Measurements from ENCODE around the gene AZGP1.
"Not testable (repeated sequence)": the region's sequence is repeated elsewhere in the genome, so short reads cannot be mapped to it uniquely, and the experiment has no call there.

Gene AZGP1

GRCh38 chr7:99992330-99993038 is 16.7 kb upstream of the AZGP1 start:
- Histone ChIP-seq H3K4me2 (ENCODE audit: low read length) (peak overlapping the region; percentile 14; the same call in 1 of the 2 replicates), H3K27me3 (ENCODE audit: insufficient read depth, low read length) (peaks cover 15% of the 10 kb centered on the region; the same call in 1 of the 2 replicates), H3K9me3 (ENCODE audit: low read length) (no peaks in the 10 kb centered on the region), H4K20me1 (ENCODE audit: insufficient read depth, low read length) (no peaks in the 10 kb centered on the region), H3K4me1 (ENCODE audit: insufficient read depth, low read length, severe bottlenecking) (peaks cover 20% of the 10 kb centered on the region), H3K9me2 (ENCODE audit: low read depth, low read length) (no peaks in the 10 kb centered on the region), H3K4me3 (ENCODE audit: low read depth, low read length, poor library complexity, severe bottlenecking) (no peak overlapping the region), H3K79me2 (ENCODE audit: insufficient read depth, low read length) (no peaks in the 10 kb centered on the region), H3F3A (ENCODE audit: insufficient read depth, low read length) (no peaks in the 10 kb centered on the region), H3K27ac (ENCODE audit: low read depth, low read length, poor library complexity, severe bottlenecking) (no peak overlapping the region), H3K9ac (ENCODE audit: low read length) (no peak overlapping the region), H3K36me3 (ENCODE audit: insufficient read depth, low read length) (no peaks in the 10 kb centered on the region), H2AFZ (ENCODE audit: low read length) (no peak overlapping the region)
- TF ChIP-seq EZH2 (IDR thresholded peaks at IDR 0.05; ENCODE audit: borderline replicate concordance, low read length) = no peak
- no peak for TF ChIP-seq CTCF (IDR thresholded peaks at IDR 0.05; ENCODE audit: low read length)

GRCh38 chr7:99991543-99991942 is 15.7 kb upstream of the AZGP1 start:
- H3K4me2 ChIP-seq (ENCODE audit: low read length); H3K9ac ChIP-seq (ENCODE audit: low read length); H3K9me2 ChIP-seq (ENCODE audit: low read depth, low read length); H3K4me3 ChIP-seq (ENCODE audit: low read depth, low read length, poor library complexity, severe bottlenecking); H3K36me3 ChIP-seq (ENCODE audit: insufficient read depth, low read length); H3K27ac ChIP-seq (ENCODE audit: low read depth, low read length, poor library complexity, severe bottlenecking); H3F3A ChIP-seq (ENCODE audit: insufficient read depth, low read length); H4K20me1 ChIP-seq (ENCODE audit: insufficient read depth, low read length); H3K9me3 ChIP-seq (ENCODE audit: low read length); H2AFZ ChIP-seq (ENCODE audit: low read length); H3K79me2 ChIP-seq (ENCODE audit: insufficient read depth, low read length): not testable (repeated sequence)
- Histone ChIP-seq H3K27me3 (ENCODE audit: insufficient read depth, low read length) (peaks cover 15% of the 10 kb centered on the region; the same call in 1 of the 2 replicates), H3K4me1 (ENCODE audit: insufficient read depth, low read length, severe bottlenecking) (peaks cover 13% of the 10 kb centered on the region)

GRCh38 chr7:99990460-99990852 is 14.6 kb upstream of the AZGP1 start:
- TF ChIP-seq CTCF (IDR thresholded peaks at IDR 0.05; ENCODE audit: low read length) (no peak), EZH2 (IDR thresholded peaks at IDR 0.05; ENCODE audit: borderline replicate concordance, low read length) (no peak)
- Histone ChIP-seq H3K27ac (ENCODE audit: low read depth, low read length, poor library complexity, severe bottlenecking) (no peak overlapping the region), H3K9me2 (ENCODE audit: low read depth, low read length) (no peaks in the 10 kb centered on the region), H2AFZ (ENCODE audit: low read length) (no peak overlapping the region), H4K20me1 (ENCODE audit: insufficient read depth, low read length) (no peaks in the 10 kb centered on the region), H3K9ac (ENCODE audit: low read length) (no peak overlapping the region), H3K4me2 (ENCODE audit: low read length) (no peak overlapping the region), H3K4me3 (ENCODE audit: low read depth, low read length, poor library complexity, severe bottlenecking) (no peak overlapping the region), H3K9me3 (ENCODE audit: low read length) (no peaks in the 10 kb centered on the region), H3F3A (ENCODE audit: insufficient read depth, low read length) (no peaks in the 10 kb centered on the region), H3K79me2 (ENCODE audit: insufficient read depth, low read length) (no peaks in the 10 kb centered on the region), H3K36me3 (ENCODE audit: insufficient read depth, low read length) (no peaks in the 10 kb centered on the region), H3K27me3 (ENCODE audit: insufficient read depth, low read length) (peaks cover 15% of the 10 kb centered on the region), H3K4me1 (ENCODE audit: insufficient read depth, low read length, severe bottlenecking) (peaks cover 13% of the 10 kb centered on the region)

GRCh38 chr7:99987846-99988245 is 12.0 kb upstream of the AZGP1 start:
- Histone ChIP-seq H3K4me2 (ENCODE audit: low read length) (no peak overlapping the region), H3K79me2 (ENCODE audit: insufficient read depth, low read length) (no peaks in the 10 kb centered on the region), H3K27ac (ENCODE audit: low read depth, low read length, poor library complexity, severe bottlenecking) (no peak overlapping the region), H3F3A (ENCODE audit: insufficient read depth, low read length) (no peaks in the 10 kb centered on the region), H3K4me3 (ENCODE audit: low read depth, low read length, poor library complexity, severe bottlenecking) (no peak overlapping the region), H3K36me3 (ENCODE audit: insufficient read depth, low read length) (no peaks in the 10 kb centered on the region), H3K9ac (ENCODE audit: low read length) (no peak overlapping the region), H3K27me3 (ENCODE audit: insufficient read depth, low read length) (peaks cover 15% of the 10 kb centered on the region), H4K20me1 (ENCODE audit: insufficient read depth, low read length) (no peaks in the 10 kb centered on the region), H3K9me3 (ENCODE audit: low read length) (no peaks in the 10 kb centered on the region), H3K4me1 (ENCODE audit: insufficient read depth, low read length, severe bottlenecking) (peaks cover 8% of the 10 kb centered on the region), H3K9me2 (ENCODE audit: low read depth, low read length) (no peaks in the 10 kb centered on the region), H2AFZ (ENCODE audit: low read length) (no peak overlapping the region)
- no peak for TF ChIP-seq EZH2 (IDR thresholded peaks at IDR 0.05; ENCODE audit: borderline replicate concordance, low read length)

- not testable (repeated sequence) for H3K27me3 ChIP-seq (ENCODE audit: insufficient read depth, low read length); H3K79me2 ChIP-seq (ENCODE audit: insufficient read depth, low read length); H3K9me3 ChIP-seq (ENCODE audit: low read length); H3F3A ChIP-seq (ENCODE audit: insufficient read depth, low read length); H3K36me3 ChIP-seq (ENCODE audit: insufficient read depth, low read length); H3K9me2 ChIP-seq (ENCODE audit: low read depth, low read length); H3K4me1 ChIP-seq (ENCODE audit: insufficient read depth, low read length, severe bottlenecking); H4K20me1 ChIP-seq (ENCODE audit: insufficient read depth, low read length); H2AFZ ChIP-seq (ENCODE audit: low read length); H3K4me3 ChIP-seq (ENCODE audit: low read depth, low read length, poor library complexity, severe bottlenecking); H3K4me2 ChIP-seq (ENCODE audit: low read length); H3K27ac ChIP-seq (ENCODE audit: low read depth, low read length, poor library complexity, severe bottlenecking); H3K9ac ChIP-seq (ENCODE audit: low read length)
These were observed 11.5 kb upstream of the AZGP1 start for GRCh38 chr7:99987306-99987705.
